Measurements from ENCODE around the gene PRAMEF4. TPM values are rescaled to one million over a fixed set of nuclear protein-coding genes. Genes with fewer than 3 reads are reported as not detected.
"Not testable (repeated sequence)": the region's sequence is repeated elsewhere in the genome, so short reads cannot be mapped to it uniquely, and the experiment has no call there.

The PRAMEF4 gene
- total RNA-seq, 2 donors from 2014 or later: not detected

- H3K27me3 ChIP-seq (replicated peaks; ENCODE audit: insufficient read depth): no peaks in the 10 kb centered on the region
- no peak for ATAC-seq (ENCODE audit: insufficient number of reproducible peaks, low FRiP score, low read depth)
- no peak overlapping the region for H3K4me3 ChIP-seq
- no peaks in the 10 kb centered on the region for H3K4me1 ChIP-seq (ENCODE audit: control insufficient read depth in 1 of 2, low read depth in 2 of 2)
- no peak for TF ChIP-seq CTCF (IDR thresholded peaks at IDR 0.05)
- no peaks in the 10 kb centered on the region for H3K36me3 ChIP-seq
- no peak for DNase-seq (ENCODE audit: low spot score)
- no peaks in the 10 kb centered on the region for H3K9me3 ChIP-seq
- no peak overlapping the region for H3K27ac ChIP-seq
These were observed 34.2 kb downstream of the PRAMEF4 start for GRCh38 chr1:12851779-12852178.

GRCh38 chr1:12848620-12849019 is 37.4 kb downstream of the PRAMEF4 start, which contains the start of gene HNRNPCL1:
TSS of gene HNRNPCL1 (minus strand) at chr1:12848720. CDS start at chr1:12848289, 431 bp downstream.
- H3K9me3 ChIP-seq; H3K4me3 ChIP-seq; H3K27ac ChIP-seq; H3K36me3 ChIP-seq; ATAC-seq (ENCODE audit: insufficient number of reproducible peaks, low FRiP score, low read depth); H3K27me3 ChIP-seq (replicated peaks; ENCODE audit: insufficient read depth); DNase-seq (ENCODE audit: low spot score); H3K4me1 ChIP-seq (ENCODE audit: control insufficient read depth in 1 of 2, low read depth in 2 of 2): not testable (repeated sequence)

GRCh38 chr1:12833251-12833650 is 52.8 kb downstream of the PRAMEF4 start:
- H3K9me3 ChIP-seq; ATAC-seq (ENCODE audit: insufficient number of reproducible peaks, low FRiP score, low read depth); H3K27me3 ChIP-seq (replicated peaks; ENCODE audit: insufficient read depth): not testable (repeated sequence)

GRCh38 chr1:12831310-12831709 is 54.7 kb downstream of the PRAMEF4 start, which contains the start of gene PRAMEF11:
TSS of gene PRAMEF11 (minus strand) at chr1:12831410. CDS start at chr1:12828789, 2,621 bp downstream.
- H3K9me3 ChIP-seq; H3K36me3 ChIP-seq; H3K4me3 ChIP-seq; ATAC-seq (ENCODE audit: insufficient number of reproducible peaks, low FRiP score, low read depth); H3K27ac ChIP-seq; DNase-seq (ENCODE audit: low spot score); H3K4me1 ChIP-seq (ENCODE audit: control insufficient read depth in 1 of 2, low read depth in 2 of 2); H3K27me3 ChIP-seq (replicated peaks; ENCODE audit: insufficient read depth): not testable (repeated sequence)

More at GRCh38 chr1:12833251-12833650, 52.8 kb downstream of the PRAMEF4 start:
- not testable (repeated sequence) for H3K4me3 ChIP-seq; DNase-seq (ENCODE audit: low spot score); H3K27ac ChIP-seq; H3K4me1 ChIP-seq (ENCODE audit: control insufficient read depth in 1 of 2, low read depth in 2 of 2); H3K36me3 ChIP-seq

Other genes starting within 250 kb of the PRAMEF4 start
- not detected for gene AADACL4, start 242.1 kb downstream of the PRAMEF4 start, total RNA-seq
- gene AADACL3, start 170.1 kb downstream of the PRAMEF4 start, total RNA-seq: not detected
- gene CFAP107, start 140.0 kb downstream of the PRAMEF4 start, total RNA-seq: not detected
- not detected for gene PRAMEF12, start 112.5 kb downstream of the PRAMEF4 start, total RNA-seq
- gene PRAMEF1, start 94.8 kb downstream of the PRAMEF4 start, total RNA-seq: not detected
- gene PRAMEF11, start 54.8 kb downstream of the PRAMEF4 start, total RNA-seq: not detected
- gene HNRNPCL1, start 37.5 kb downstream of the PRAMEF4 start, total RNA-seq: not detected
- gene PRAMEF2, start 29.1 kb downstream of the PRAMEF4 start, total RNA-seq: not detected
- gene PRAMEF10, start 12.1 kb upstream of the PRAMEF4 start, total RNA-seq: not detected
- gene PRAMEF7, start 30.4 kb upstream of the PRAMEF4 start, total RNA-seq: not detected
- gene PRAMEF6, start 61.4 kb upstream of the PRAMEF4 start, total RNA-seq: not detected
- gene PRAMEF27, start 170.4 kb upstream of the PRAMEF4 start, total RNA-seq: not detected
- not detected for gene HNRNPCL3, start 174.6 kb upstream of the PRAMEF4 start, total RNA-seq
- gene PRAMEF25, start 184.6 kb upstream of the PRAMEF4 start, total RNA-seq: not detected
- not detected for gene HNRNPCL2, start 230.7 kb upstream of the PRAMEF4 start, total RNA-seq

All from thoracic aorta (tissue), 2 donors.